C4-2B (cell line): ENCODE measurements around the gene LRRC49.

Source experiments
- CTCF ChIP-seq: fragments of 450-650 bp; conservative IDR thresholded peaks from 2 replicates; pipeline ENCODE4 v1.5.1; 2017; ENCODE audit warnings: mild to moderate bottlenecking
- ZFX ChIP-seq: fragments of 450-650 bp; IDR thresholded peaks from 2 replicates; pipeline ENCODE4 v1.6.1; 2017

GRCh38 chr15:71082803-71083202 lies 190.2 kb downstream of the LRRC49 start:
- TF ChIP-seq CTCF = no peak
- no peak for TF ChIP-seq ZFX
